Measurements from ENCODE around the gene CACNA2D3. TPM values are rescaled to one million over a fixed set of nuclear protein-coding genes. Genes with fewer than 3 reads are reported as not detected.
"Not testable (repeated sequence)": the region's sequence is repeated elsewhere in the genome, so short reads cannot be mapped to it uniquely, and the experiment has no call there.

Gene CACNA2D3
- total RNA-seq, 6 donors from 2014 or later: 2.9 to 16.8 (median 4.9) TPM

- Histone ChIP-seq H3K4me1 (no peaks in the 10 kb centered on the region), H3K36me3 (no peaks in the 10 kb centered on the region), H3K9me3 (no peaks in the 10 kb centered on the region), H3K4me3 (no peak overlapping the region), H3K27me3 (no peaks in the 10 kb centered on the region), H3K27ac (no peak overlapping the region)
- DNase-seq: no peak
- TF ChIP-seq, protein P1, sequence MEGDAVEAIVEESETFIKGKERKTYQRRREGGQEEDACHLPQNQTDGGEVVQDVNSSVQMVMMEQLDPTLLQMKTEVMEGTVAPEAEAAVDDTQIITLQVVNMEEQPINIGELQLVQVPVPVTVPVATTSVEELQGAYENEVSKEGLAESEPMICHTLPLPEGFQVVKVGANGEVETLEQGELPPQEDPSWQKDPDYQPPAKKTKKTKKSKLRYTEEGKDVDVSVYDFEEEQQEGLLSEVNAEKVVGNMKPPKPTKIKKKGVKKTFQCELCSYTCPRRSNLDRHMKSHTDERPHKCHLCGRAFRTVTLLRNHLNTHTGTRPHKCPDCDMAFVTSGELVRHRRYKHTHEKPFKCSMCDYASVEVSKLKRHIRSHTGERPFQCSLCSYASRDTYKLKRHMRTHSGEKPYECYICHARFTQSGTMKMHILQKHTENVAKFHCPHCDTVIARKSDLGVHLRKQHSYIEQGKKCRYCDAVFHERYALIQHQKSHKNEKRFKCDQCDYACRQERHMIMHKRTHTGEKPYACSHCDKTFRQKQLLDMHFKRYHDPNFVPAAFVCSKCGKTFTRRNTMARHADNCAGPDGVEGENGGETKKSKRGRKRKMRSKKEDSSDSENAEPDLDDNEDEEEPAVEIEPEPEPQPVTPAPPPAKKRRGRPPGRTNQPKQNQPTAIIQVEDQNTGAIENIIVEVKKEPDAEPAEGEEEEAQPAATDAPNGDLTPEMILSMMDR (IDR thresholded peaks at IDR 0.05): no peak
- TF ChIP-seq POLR2AphosphoS5 (IDR thresholded peaks at IDR 0.05): no peak
- TF ChIP-seq EP300 (IDR thresholded peaks at IDR 0.05): no peak
- no peak for TF ChIP-seq POLR2A (IDR thresholded peaks at IDR 0.05)
- ATAC-seq (ENCODE audit: low FRiP score in 2 of 2): no peak
These were observed 972.3 kb downstream of the CACNA2D3 start for GRCh38 chr3:55094676-55095075.

GRCh38 chr3:55097441-55097840 is 975.1 kb downstream of the CACNA2D3 start:
- no peaks in the 10 kb centered on the region for H3K9me3 ChIP-seq
- H3K27me3 ChIP-seq: no peaks in the 10 kb centered on the region
- TF ChIP-seq EP300 (IDR thresholded peaks at IDR 0.05) (no peak), POLR2AphosphoS5 (IDR thresholded peaks at IDR 0.05) (no peak), POLR2A (IDR thresholded peaks at IDR 0.05) (no peak)
- TF ChIP-seq, protein P1 (IDR thresholded peaks at IDR 0.05): no peak
- H3K27ac ChIP-seq: no peak overlapping the region
- H3K4me3 ChIP-seq: no peak overlapping the region
- WGBS, 2 donors: 77 to 87% methylated on average over 3 of the region's 3 CpGs
- H3K4me1 ChIP-seq: no peaks in the 10 kb centered on the region
- no peak for DNase-seq
- no peak for ATAC-seq (ENCODE audit: low FRiP score in 2 of 2)
- H3K36me3 ChIP-seq: no peaks in the 10 kb centered on the region

- no peak overlapping the region for H3K4me3 ChIP-seq
- ATAC-seq (ENCODE audit: low FRiP score in 2 of 2) (no peak), DNase-seq (no peak)
- H3K9me3 ChIP-seq: no peaks in the 10 kb centered on the region
- no peaks in the 10 kb centered on the region for H3K27me3 ChIP-seq
- no peak overlapping the region for H3K27ac ChIP-seq
- no peak for TF ChIP-seq POLR2AphosphoS5 (IDR thresholded peaks at IDR 0.05)
- TF ChIP-seq, protein P1 (IDR thresholded peaks at IDR 0.05): no peak
- TF ChIP-seq POLR2A (IDR thresholded peaks at IDR 0.05): no peak
- TF ChIP-seq EP300 (IDR thresholded peaks at IDR 0.05): no peak
- 72 to 74% methylated on average over 10 of the region's 10 CpGs for WGBS, 2 donors
- H3K4me1 ChIP-seq: no peaks in the 10 kb centered on the region
- no peaks in the 10 kb centered on the region for H3K36me3 ChIP-seq
These were observed 983.3 kb downstream of the CACNA2D3 start for GRCh38 chr3:55105647-55106046.

DNA sequence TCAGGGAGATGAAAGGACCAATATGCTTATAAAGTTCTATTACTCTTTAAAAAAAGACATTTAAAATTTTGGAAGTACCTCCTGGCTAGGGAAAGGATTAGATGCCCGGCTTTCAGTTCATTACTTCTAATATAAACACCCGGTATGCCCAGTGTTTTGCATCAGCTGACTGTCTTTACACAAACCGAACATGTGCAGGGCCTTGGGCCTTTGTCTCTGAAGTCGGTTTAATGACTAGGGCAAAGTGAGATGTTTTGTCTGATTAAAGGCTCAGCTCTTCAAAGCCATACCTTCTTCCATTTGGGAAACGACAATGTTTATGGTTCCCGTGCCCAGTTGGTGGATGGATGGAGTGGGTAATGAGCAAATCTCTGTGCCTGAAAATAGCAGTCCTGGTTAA is 984.8 kb downstream of the CACNA2D3 start:
- H3K4me3 ChIP-seq: no peak overlapping the region
- no peak for DNase-seq
- WGBS, 2 donors: 61 to 62% methylated on average over 6 of the region's 6 CpGs
- H3K36me3 ChIP-seq: no peaks in the 10 kb centered on the region
- no peaks in the 10 kb centered on the region for H3K4me1 ChIP-seq
- no peaks in the 10 kb centered on the region for H3K27me3 ChIP-seq
- H3K9me3 ChIP-seq: no peaks in the 10 kb centered on the region
- no peak for TF ChIP-seq POLR2AphosphoS5 (IDR thresholded peaks at IDR 0.05)
- no peak for TF ChIP-seq POLR2A (IDR thresholded peaks at IDR 0.05)
- TF ChIP-seq, protein P1 (IDR thresholded peaks at IDR 0.05): no peak
- TF ChIP-seq EP300 (IDR thresholded peaks at IDR 0.05): no peak
- ATAC-seq (ENCODE audit: low FRiP score in 2 of 2): no peak
- H3K27ac ChIP-seq: no peak overlapping the region

DNA sequence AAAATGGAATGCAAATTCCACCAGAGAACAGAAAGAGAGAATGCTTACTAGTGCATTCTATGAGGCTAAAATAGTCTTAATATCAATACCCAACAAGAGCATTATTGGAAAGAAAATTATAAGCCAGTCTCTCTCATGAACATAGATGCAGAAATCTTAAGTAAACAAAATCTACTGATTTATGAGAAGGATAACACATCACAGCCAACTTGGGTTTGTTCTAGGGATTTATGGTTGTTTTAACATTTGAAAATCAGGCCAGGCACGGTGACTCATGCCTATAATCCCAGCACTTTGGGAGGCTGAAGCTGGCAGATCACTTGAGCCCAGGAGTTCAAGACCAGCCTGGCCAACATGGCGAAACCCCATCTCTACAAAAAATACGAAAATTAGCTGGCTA is 989.6 kb downstream of the CACNA2D3 start:
- not testable (repeated sequence) for ATAC-seq (ENCODE audit: low FRiP score in 2 of 2); H3K9me3 ChIP-seq; H3K27me3 ChIP-seq; H3K36me3 ChIP-seq; H3K4me3 ChIP-seq; H3K27ac ChIP-seq; H3K4me1 ChIP-seq; DNase-seq
- 73 to 81% methylated on average over 3 of the region's 3 CpGs for WGBS, 2 donors

Measured in upper lobe of left lung (tissue), 6 donors.